CD4-positive, alpha-beta T cell treated with Interleukin-15 for 1 hour (primary cell): Measurements from ENCODE around the gene LRRC37A2.
"Not testable (repeated sequence)": the region's sequence is repeated elsewhere in the genome, so short reads cannot be mapped to it uniquely, and the experiment has no call there.

Experiments
- DNase-seq: peaks from one replicate; pipeline ENCODE4 v3.0.0-alpha.2; 2020

The LRRC37A2 gene

GRCh38 chr17:46512168-46512567 is at the start of gene LRRC37A2:
Gene LRRC37A2, plus strand, starts transcription at chr17:46512468. Its CDS starts 245 bp downstream, at chr17:46512713.
- DNase-seq, result not testable (repeated sequence)

GRCh38 chr17:46467618-46468017 is 44.6 kb upstream of the LRRC37A2 start:
- DNase-seq, result not testable (repeated sequence)

GRCh38 chr17:46474489-46474888 is 37.8 kb upstream of the LRRC37A2 start:
- DNase-seq, result not testable (repeated sequence)

- DNase-seq, result not testable (repeated sequence)
These were observed 36.7 kb upstream of the LRRC37A2 start for GRCh38 chr17:46475583-46475982.

GRCh38 chr17:46478823-46479222 is 33.4 kb upstream of the LRRC37A2 start:
- not testable (repeated sequence) for DNase-seq

- DNase-seq, result not testable (repeated sequence)
These were observed 31.0 kb upstream of the LRRC37A2 start for GRCh38 chr17:46481310-46481709.

GRCh38 chr17:46492021-46492420 is 20.2 kb upstream of the LRRC37A2 start:
- not testable (repeated sequence) for DNase-seq

- DNase-seq, result not testable (repeated sequence)
These were observed 12.7 kb upstream of the LRRC37A2 start for GRCh38 chr17:46499437-46500139.

GRCh38 chr17:46505896-46506295 is 6.4 kb upstream of the LRRC37A2 start:
- DNase-seq, result not testable (repeated sequence)

- DNase-seq, result not testable (repeated sequence)
These were observed 22.4 kb downstream of the LRRC37A2 start for GRCh38 chr17:46534716-46535115.

- not testable (repeated sequence) for DNase-seq
These were observed 36.3 kb downstream of the LRRC37A2 start for GRCh38 chr17:46548607-46549006.

- not testable (repeated sequence) for DNase-seq
These were observed 46.9 kb downstream of the LRRC37A2 start for GRCh38 chr17:46559155-46559554.

- DNase-seq, result not testable (repeated sequence)
These were observed 47.8 kb downstream of the LRRC37A2 start for GRCh38 chr17:46560048-46560447.

- not testable (repeated sequence) for DNase-seq
These were observed 54.0 kb downstream of the LRRC37A2 start for GRCh38 chr17:46566284-46566683.

- DNase-seq, result not testable (repeated sequence)
These were observed 54.7 kb downstream of the LRRC37A2 start for GRCh38 chr17:46566980-46567379.

GRCh38 chr17:46571796-46572195 is 59.5 kb downstream of the LRRC37A2 start:
- not testable (repeated sequence) for DNase-seq

GRCh38 chr17:46579083-46580075 is 67.1 kb downstream of the LRRC37A2 start, which contains the start of gene ARL17A:
Gene ARL17A, minus strand, starts transcription at chr17:46579691. Its CDS starts 3,369 bp downstream, at chr17:46576322.
- peak; percentile 93 for DNase-seq

- not testable (repeated sequence) for DNase-seq
These were observed 67.8 kb downstream of the LRRC37A2 start for GRCh38 chr17:46580082-46580481.

- DNase-seq, result not testable (repeated sequence)
These were observed 73.2 kb downstream of the LRRC37A2 start for GRCh38 chr17:46585444-46585843.

GRCh38 chr17:46590157-46591146 is 78.2 kb downstream of the LRRC37A2 start, which contains the start of gene NSF:
Gene NSF, plus strand, starts transcription at chr17:46590669. Its CDS starts 107 bp downstream, at chr17:46590776.
- DNase-seq, result not testable (repeated sequence)

- not testable (repeated sequence) for DNase-seq
These were observed 79.1 kb downstream of the LRRC37A2 start for GRCh38 chr17:46591332-46591731.
